ENCODE measurements around the gene OLFM4. TPM values are rescaled to one million over a fixed set of nuclear protein-coding genes. Genes with fewer than 3 reads are reported as not detected.

The OLFM4 gene
- total RNA-seq, 1 experiment from 2014 or later: 0.12 TPM

- no peak overlapping the region for H3K4me2 ChIP-seq (ENCODE audit: low read length)
- H3K4me1 ChIP-seq (ENCODE audit: control insufficient read depth in 1 of 2, insufficient read depth in 2 of 2, low read length in 2 of 2): no peaks in the 10 kb centered on the region
- H3K27me3 ChIP-seq (ENCODE audit: insufficient read depth, low read length): 0 out of 2 replicates have a peak, but pooled peaks cover 8% of the 10 kb centered on the region
- H3K9ac ChIP-seq (ENCODE audit: low read length): no peak overlapping the region
- ChIA-PET CTCF (interaction anchor here (1.0 to 1.4 kb wide), 2 partner anchors 27 to 97 kb away, joined by 4 read pairs; no protein-coding TSS in a partner anchor), POLR2A (no interaction called here), RAD21 (ENCODE audit: low non-redundant PET in 1 of 2, low total read pairs in 2 of 2, uncharacterized antibody in 2 of 2, unreplicated experiment in 2 of 2) (no interaction called here)
- no peaks in the 10 kb centered on the region for H4K20me1 ChIP-seq (ENCODE audit: insufficient read depth)
- no peaks in the 10 kb centered on the region for H3K9me3 ChIP-seq (ENCODE audit: control insufficient read depth in 1 of 2, insufficient read depth in 1 of 2, low read depth in 1 of 2, low read length in 2 of 2)
- H3K79me2 ChIP-seq (ENCODE audit: insufficient read depth, low read length): no peaks in the 10 kb centered on the region
- DNase-seq (ENCODE audit: low read depth, low spot score) (no peak), ATAC-seq (no peak)
- intact Hi-C loops (cut with micrococcal nuclease): no loop called here
- H3K9me2 ChIP-seq (ENCODE audit: insufficient read depth): no peaks in the 10 kb centered on the region
- TF ChIP-seq ELF1 (IDR thresholded peaks at IDR 0.05; ENCODE audit: borderline replicate concordance, low read depth): no peak
- no peak for TF ChIP-seq SRF (IDR thresholded peaks at IDR 0.05; ENCODE audit: low read depth)
- no peak for TF ChIP-seq CEBPB (IDR thresholded peaks at IDR 0.05; ENCODE audit: low read depth)
- TF ChIP-seq CBX3 (IDR thresholded peaks at IDR 0.05; ENCODE audit: low read depth): no peak
- no peak for TF ChIP-seq FOSL1 (IDR thresholded peaks at IDR 0.05; ENCODE audit: low read depth)
- no peak for TF ChIP-seq ZNF274 (IDR thresholded peaks at IDR 0.05; ENCODE audit: low read depth, low read length)
- TF ChIP-seq EZH2 (IDR thresholded peaks at IDR 0.05): no peak
- no peak for TF ChIP-seq EZH2phosphoT487 (IDR thresholded peaks at IDR 0.05; ENCODE audit: borderline replicate concordance)
- TF ChIP-seq POLR2A (IDR thresholded peaks at IDR 0.05; ENCODE audit: borderline replicate concordance, extremely low read depth, insufficient read depth, insufficient read length): no peak
- TF ChIP-seq SP1 (IDR thresholded peaks at IDR 0.05; ENCODE audit: low read depth): no peak
- TF ChIP-seq ZFX (IDR thresholded peaks at IDR 0.05): no peak
- no peak for TF ChIP-seq ZBTB33 (IDR thresholded peaks at IDR 0.05; ENCODE audit: extremely low read depth, insufficient replicate concordance, low read length)
- TF ChIP-seq MAX (IDR thresholded peaks at IDR 0.05): no peak
- no peak for TF ChIP-seq SIN3A (IDR thresholded peaks at IDR 0.05; ENCODE audit: low read depth)
- no peak overlapping the region for H3K27ac ChIP-seq (ENCODE audit: low read depth, low read length)
- BruUV-seq (replicated peaks): no TSS peak
- H2AFZ ChIP-seq (ENCODE audit: low read depth, low read length, poor library complexity, severe bottlenecking): no peak overlapping the region
- no peaks in the 10 kb centered on the region for H3K36me3 ChIP-seq (ENCODE audit: control insufficient read depth in 1 of 2, insufficient read depth in 2 of 2, low read length in 2 of 2)
- H3K4me3 ChIP-seq (replicated peaks in 1 of 2; ENCODE audit: low read depth in 1 of 2, low read length in 2 of 2): no peak overlapping the region
These were observed 33.7 kb upstream of the OLFM4 start for GRCh38 chr13:52994865-52995264.

Data from HCT116 (cell line).